Testis (tissue), 3 donors: ENCODE data around the gene QSOX1. TPM values are rescaled to one million over a fixed set of nuclear protein-coding genes. Genes with fewer than 3 reads are reported as not detected.

ENCODE experiments used
- DNase-seq: peaks from one replicate; pipeline ENCODE4 v3.0.0-alpha.2; 2019
- H3K27ac ChIP-seq, 2 donors: fragments of 200-600 bp; sonication (generic); one replicate each; pipeline ENCODE4 v1.5.1; 2019
- H3K27me3 ChIP-seq: fragments of 200-600 bp; sonication (generic); one replicate; pipeline ENCODE4 v1.5.1; 2019
- H3K36me3 ChIP-seq: fragments of 200-600 bp; sonication (generic); one replicate; pipeline ENCODE4 v1.5.1; 2017; ENCODE audit warnings: low read depth; ENCODE audit errors: missing control alignments
- H3K4me1 ChIP-seq: fragments of 200-600 bp; sonication (generic); one replicate; pipeline ENCODE4 v1.5.1; 2019
- H3K4me3 ChIP-seq, 2 donors: fragments of 200-600 bp; sonication (generic); one replicate each; pipeline ENCODE4 v1.5.1; 2017 to 2019
- H3K9me3 ChIP-seq: fragments of 200-600 bp; sonication (generic); one replicate; pipeline ENCODE4 v1.5.1; 2017
- CTCF ChIP-seq, 3 experiments: fragments of 450-650 bp in 2 of 3; fragments of 200-600 bp in 1 of 3; sonication (generic) in 1 of 3; IDR thresholded peaks; one replicate each; pipeline ENCODE4 v1.5.1; 2016 to 2019; ENCODE audit warnings: antibody characterized with exemption in 3 of 3, mild to moderate bottlenecking in 2 of 3, moderate library complexity in 1 of 3
- POLR2A ChIP-seq: fragments of 450-650 bp; IDR thresholded peaks from one replicate; pipeline ENCODE4 v1.6.1; 2017; ENCODE audit warnings: antibody characterized with exemption, mild to moderate bottlenecking, moderate library complexity
- WGBS, 2 donors: methylation state at CpG; one replicate each; pipeline ENCODE4 v1.1.5; 2018; 5-methylcytosine and 5-hydroxymethylcytosine counted together
- intact Hi-C: fragments of 100-400 bp; cut with DNase I; formaldehyde crosslinking; loops from one replicate; pipeline ENCODE4 v1.15.1; 2023; ENCODE audit warnings: low total_unique reads
- polyA plus RNA-seq: library from polyadenylated mRNA; stranded (reverse); fragments of 350-450 nt; fragmentation: Illumina TruSeq; extraction: RNeasy Lipid Tissue Mini Kit (QIAGEN cat#74804); gene quantifications from one replicate; pipeline ENCODE4 v1.2.3, GENCODE V29; 2014; ENCODE audit warnings: low read depth, low replicate concordance; ENCODE audit not compliant: insufficient read depth
- total RNA-seq, 2 donors: library from RNA; depleted of rRNA; stranded (reverse); fragments of >200 nt; gene quantifications; one replicate each; pipeline ENCODE4 v1.2.3, GENCODE V29; 2016

Gene QSOX1
- total and polyA plus RNA-seq, 3 donors from 2014 or later = 285 to 691 (median 566) TPM

DNA sequence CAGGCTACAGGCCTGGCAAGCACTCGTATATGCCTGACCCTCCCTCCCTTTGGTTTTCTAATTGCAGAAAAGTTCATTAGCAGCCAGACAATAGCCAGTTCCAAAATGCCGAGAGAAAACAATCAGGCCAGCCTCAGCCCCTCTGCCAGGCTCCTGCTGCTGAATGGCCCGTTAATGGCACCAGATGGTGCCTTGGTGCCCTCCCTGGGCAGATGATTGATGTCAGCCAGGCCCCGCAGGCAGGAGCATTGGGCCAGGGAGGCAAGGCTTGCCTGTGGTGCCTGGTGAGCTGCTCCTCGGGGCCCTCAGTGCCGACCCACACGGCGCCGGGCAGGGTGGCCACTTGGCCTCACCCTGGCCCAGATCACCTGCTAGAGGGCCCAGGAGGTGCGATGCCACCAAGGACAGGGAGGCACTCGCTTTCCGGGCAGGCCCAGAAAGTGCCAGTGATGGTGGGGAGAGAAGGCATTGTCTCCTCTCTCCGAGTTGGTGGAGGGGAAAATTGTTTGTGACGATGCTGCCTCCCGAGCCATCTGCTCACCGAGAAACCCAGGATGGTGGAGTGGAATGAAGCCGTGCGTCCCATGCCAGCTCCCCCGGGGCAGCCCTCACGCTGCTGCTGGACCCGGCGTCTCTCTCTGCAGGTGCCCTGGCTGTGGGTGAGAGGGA, 28.1 kb downstream of the QSOX1 start:
- TF ChIP-seq CTCF (IDR thresholded peaks at IDR 0.05) = no peak
- TF ChIP-seq POLR2A = no peak
- H3K36me3 ChIP-seq = no peaks in the 10 kb centered on the region
- H3K27me3 ChIP-seq = no peaks in the 10 kb centered on the region
- DNase-seq = no peak
- no peaks in the 10 kb centered on the region for H3K4me1 ChIP-seq
- intact Hi-C loops = no loop called here
- H3K9me3 ChIP-seq = no peaks in the 10 kb centered on the region
- WGBS, 2 donors = 89 to 91% methylated on average over 13 to 21 of the region's 22 CpGs
- no peak overlapping the region for H3K27ac ChIP-seq
- H3K4me3 ChIP-seq = no peak overlapping the region

GRCh38 chr1:180183426-180183825, 28.8 kb downstream of the QSOX1 start:
- H3K27ac ChIP-seq = no peak overlapping the region
- no peaks in the 10 kb centered on the region for H3K27me3 ChIP-seq
- no peaks in the 10 kb centered on the region for H3K4me1 ChIP-seq
- DNase-seq = no peak
- no peaks in the 10 kb centered on the region for H3K9me3 ChIP-seq
- 90 to 94% methylated on average over 9 to 10 of the region's 10 CpGs for WGBS, 2 donors
- H3K36me3 ChIP-seq = no peaks in the 10 kb centered on the region
- intact Hi-C loops = no loop called here
- TF ChIP-seq POLR2A (no peak), CTCF (IDR thresholded peaks at IDR 0.05) (no peak)
- no peak overlapping the region for H3K4me3 ChIP-seq

GRCh38 chr1:180184041-180184440, 29.4 kb downstream of the QSOX1 start:
- no peak for DNase-seq
- intact Hi-C loops = no loop called here
- 93 to 97% methylated on average over 9 of the region's 9 CpGs for WGBS, 2 donors
- Histone ChIP-seq H3K27me3 (no peaks in the 10 kb centered on the region), H3K9me3 (no peaks in the 10 kb centered on the region), H3K4me3 (no peak overlapping the region), H3K27ac (no peak overlapping the region), H3K4me1 (no peaks in the 10 kb centered on the region), H3K36me3 (no peaks in the 10 kb centered on the region)
- TF ChIP-seq POLR2A (no peak), CTCF (IDR thresholded peaks at IDR 0.05) (no peak)

DNA sequence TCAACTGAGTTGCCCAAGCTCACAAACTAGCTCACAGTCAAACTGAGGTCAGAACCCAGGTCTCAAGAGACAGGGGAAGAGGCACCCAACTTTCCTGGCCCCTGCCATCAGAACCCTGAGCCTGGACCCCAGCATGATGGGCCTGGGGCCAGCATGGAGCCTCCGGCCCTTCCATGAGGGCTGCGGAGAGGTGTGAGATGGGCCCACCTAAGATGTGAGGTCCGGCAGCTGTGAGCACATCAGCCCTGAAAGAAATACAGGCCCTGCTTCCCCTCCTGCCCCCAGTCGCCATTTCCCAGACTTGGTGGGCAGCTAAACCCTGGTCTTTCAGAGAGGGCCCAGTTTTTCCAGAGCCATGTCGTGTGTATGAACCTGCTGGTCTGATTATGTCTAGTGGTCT, 30.6 kb downstream of the QSOX1 start:
- no peaks in the 10 kb centered on the region for H3K4me1 ChIP-seq
- 85 to 93% methylated on average over 5 of the region's 5 CpGs for WGBS, 2 donors
- no peak for DNase-seq
- TF ChIP-seq CTCF (IDR thresholded peaks at IDR 0.05) = no peak
- TF ChIP-seq POLR2A = no peak
- no peak overlapping the region for H3K4me3 ChIP-seq
- H3K9me3 ChIP-seq = no peaks in the 10 kb centered on the region
- no peaks in the 10 kb centered on the region for H3K27me3 ChIP-seq
- intact Hi-C loops = no loop called here
- no peaks in the 10 kb centered on the region for H3K36me3 ChIP-seq
- no peak overlapping the region for H3K27ac ChIP-seq
